IMR-90 (cell line): Measurements from ENCODE around the gene MYH9. TPM values are rescaled to one million over a fixed set of nuclear protein-coding genes. Genes with fewer than 3 reads are reported as not detected.

Experiments
- ATAC-seq: fragments of 200-7000 bp; cut with Tn5 transposase; 2 replicates; pipeline ENCODE4 v1.9.1; 2020; ENCODE audit warnings: low read depth, mild to moderate bottlenecking, moderate library complexity
- BruUV-seq: library from RNA; stranded (reverse); fragments of 400-500 nt; replicated peaks from 2 replicates; lab custom pipeline; 2021; lab: Mats Ljungman, UMichigan
- CTCF ChIA-PET: fragments of 300-600 bp; formaldehyde crosslinking; extraction: SDS; loops from one replicate; lab custom pipeline; 2021; ENCODE audit warnings: antibody characterized with exemption; lab: Yijun Ruan, JAX
- POLR2A ChIA-PET: fragments of 300-600 bp; sonication (Branson Sonifier 250); formaldehyde crosslinking; loops from one replicate; lab custom pipeline; 2022; ENCODE audit warnings: antibody characterized with exemption; ENCODE audit not compliant: unreplicated experiment; lab: Charles Lee
- DNase-seq: peaks from one replicate; pipeline ENCODE4 v3.0.0; 2013
- H2AFZ ChIP-seq: replicated peaks from 2 replicates; pipeline ENCODE3; 2013; ENCODE audit warnings: low read length, mild to moderate bottlenecking; ENCODE audit not compliant: poor library complexity
- H2AK5ac ChIP-seq: 2 replicates; pipeline ENCODE4 v1.6.1; 2013; ENCODE audit warnings: low read depth, low read length, inconsistent platforms
- H2AK9ac ChIP-seq: replicated peaks from 2 replicates; pipeline ENCODE3; 2013; ENCODE audit warnings: mild to moderate bottlenecking, low read depth, low read length, moderate library complexity; ENCODE audit not compliant: poor library complexity
- H2BK120ac ChIP-seq: 2 replicates; pipeline ENCODE4 v1.6.1; 2013; ENCODE audit warnings: low read depth, low read length, inconsistent platforms
- H2BK15ac ChIP-seq: 3 replicates; pipeline ENCODE4 v1.6.1; 2013; ENCODE audit warnings: low read depth, low read length, inconsistent platforms
- H2BK20ac ChIP-seq: 2 replicates; pipeline ENCODE4 v1.6.1; 2013; ENCODE audit warnings: low read depth, mild to moderate bottlenecking, inconsistent platforms, low read length, moderate library complexity
- H2BK5ac ChIP-seq: 2 replicates; pipeline ENCODE4 v1.6.1; 2013; ENCODE audit warnings: mild to moderate bottlenecking, low read depth, low read length, inconsistent platforms; ENCODE audit not compliant: poor library complexity, severe bottlenecking
- H3K14ac ChIP-seq: replicated peaks from 2 replicates; pipeline ENCODE4 v1.6.1; 2013; ENCODE audit warnings: low read depth, low read length, inconsistent platforms
- H3K18ac ChIP-seq: 2 replicates; pipeline ENCODE4 v1.6.1; 2013; ENCODE audit warnings: low read depth, low read length, control low read depth
- H3K23ac ChIP-seq: 2 replicates; pipeline ENCODE4 v1.6.1; 2013; ENCODE audit warnings: low read depth, low read length, inconsistent platforms
- H3K27ac ChIP-seq: 2 replicates; pipeline ENCODE4 v1.5.1; 2013; ENCODE audit warnings: mild to moderate bottlenecking, control low read depth, low read length; ENCODE audit not compliant: insufficient read depth
- H3K27me3 ChIP-seq: 2 replicates; pipeline ENCODE4 v1.6.1; 2013; ENCODE audit warnings: low read length; ENCODE audit not compliant: control insufficient read depth, insufficient read depth
- H3K36me3 ChIP-seq: 2 replicates; pipeline ENCODE4 v1.6.1; 2013; ENCODE audit warnings: low read length, mixed read lengths; ENCODE audit not compliant: control insufficient read depth, insufficient read depth
- H3K4ac ChIP-seq: 2 replicates; pipeline ENCODE4 v1.6.1; 2013; ENCODE audit warnings: low read depth, low read length, inconsistent platforms
- H3K4me1 ChIP-seq: 2 replicates; pipeline ENCODE4 v1.6.1; 2013; ENCODE audit warnings: low read length, mixed read lengths; ENCODE audit not compliant: control insufficient read depth, insufficient read depth
- H3K4me2 ChIP-seq: 2 replicates; pipeline ENCODE4 v1.6.1; 2013; ENCODE audit warnings: low read depth, mild to moderate bottlenecking, control low read depth, low read length, moderate library complexity
- H3K4me3 ChIP-seq: 2 replicates; pipeline ENCODE4 v1.5.1; 2013; ENCODE audit warnings: low read depth, mild to moderate bottlenecking, control low read depth, low read length, moderate library complexity; ENCODE audit not compliant: insufficient read depth
- H3K56ac ChIP-seq: 2 replicates; pipeline ENCODE4 v1.6.1; 2013; ENCODE audit warnings: low read length, inconsistent platforms; ENCODE audit not compliant: insufficient read depth; ENCODE audit errors: extremely low read depth
- H3K79me1 ChIP-seq, 2 experiments: 2 replicates each; pipeline ENCODE4 v1.6.1; 2013; ENCODE audit warnings: low read length in 2 of 2, inconsistent platforms in 1 of 2, low read depth in 1 of 2
- H3K9ac ChIP-seq: 2 replicates; pipeline ENCODE4 v1.6.1; 2013; ENCODE audit warnings: low read depth, low read length, control low read depth
- H3K9me1 ChIP-seq: 2 replicates; pipeline ENCODE4 v1.6.1; 2013; ENCODE audit warnings: low read length, inconsistent platforms; ENCODE audit not compliant: insufficient read depth
- H3K9me3 ChIP-seq: 2 replicates; pipeline ENCODE4 v1.6.1; 2013; ENCODE audit warnings: low read length; ENCODE audit not compliant: control insufficient read depth, insufficient read depth
- H4K20me1 ChIP-seq: 2 replicates; pipeline ENCODE4 v1.6.1; 2013; ENCODE audit warnings: low read length, inconsistent platforms; ENCODE audit not compliant: insufficient read depth
- H4K5ac ChIP-seq: 2 replicates; pipeline ENCODE4 v1.6.1; 2013; ENCODE audit warnings: mild to moderate bottlenecking, low read depth, low read length, control low read depth
- H4K8ac ChIP-seq, 2 experiments: 2 replicates each; pipeline ENCODE4 v1.6.1; 2013; ENCODE audit warnings: low read depth in 2 of 2, low read length in 2 of 2, control low read depth in 1 of 2, inconsistent platforms in 1 of 2
- H4K91ac ChIP-seq: 2 replicates; pipeline ENCODE4 v1.6.1; 2013; ENCODE audit warnings: low read depth, low read length, inconsistent platforms; ENCODE audit not compliant: insufficient read depth
- MAFK ChIP-seq: IDR thresholded peaks from 2 replicates; pipeline ENCODE4 v1.6.1; 2012; ENCODE audit warnings: low read depth, low read length, improper control_type of control experiment
- MAZ ChIP-seq: IDR thresholded peaks from 2 replicates; pipeline ENCODE4 v1.6.1; 2012; ENCODE audit warnings: low read depth, mild to moderate bottlenecking, low read length, improper control_type of control experiment, moderate library complexity, borderline replicate concordance
- RCOR1 ChIP-seq: IDR thresholded peaks from 2 replicates; pipeline ENCODE4 v1.6.1; 2012; ENCODE audit warnings: mild to moderate bottlenecking, low read length, improper control_type of control experiment; ENCODE audit not compliant: insufficient replicate concordance
- WGBS, 2 experiments: methylation state at CpG; one replicate each; pipeline versions ENCODE4 v1.1.5 to v1.1.7; 2013; ENCODE audit warnings: missing lambda C conversion rate in 2 of 2; ENCODE audit not compliant: insufficient read length in 1 of 2; ENCODE audit errors: extremely low coverage in 2 of 2; 5-methylcytosine and 5-hydroxymethylcytosine counted together
- dilution Hi-C: fragments of 300-500 bp; cut with HindIII; formaldehyde crosslinking; loops from one replicate; pipeline ENCODE4 v1.14.3; 2018; ENCODE audit warnings: low sequenced_read_pairs; ENCODE audit not compliant: unreplicated experiment
- in situ Hi-C: fragments of 300-500 bp; cut with MboI; formaldehyde crosslinking; loops from 3 replicates; pipeline ENCODE4 v1.14.3; 2019; ENCODE audit warnings: low sequenced_read_pairs, inconsistent platforms, mixed read lengths
- intact Hi-C: fragments of 100-400 bp; cut with micrococcal nuclease; formaldehyde crosslinking; loops from 2 replicates; pipeline ENCODE4 v1.10.0; 2022
- polyA plus RNA-seq, 3 experiments: library from polyadenylated mRNA; depleted of rRNA; stranded (reverse); fragments of >200 nt; gene quantifications; 2 replicates each; pipeline ENCODE4 v1.2.3, GENCODE V29; 2012; ENCODE audit warnings: low replicate concordance in 1 of 3
- total RNA-seq: library from RNA; depleted of rRNA; stranded (reverse); fragments of >200 nt; gene quantifications from 2 replicates; pipeline ENCODE4 v1.2.3, GENCODE V29; 2012

The MYH9 gene
- total and polyA plus RNA-seq, 2 of the 4 experiments (the other 2 are of a cell fraction) = 475 to 554 TPM

DNA sequence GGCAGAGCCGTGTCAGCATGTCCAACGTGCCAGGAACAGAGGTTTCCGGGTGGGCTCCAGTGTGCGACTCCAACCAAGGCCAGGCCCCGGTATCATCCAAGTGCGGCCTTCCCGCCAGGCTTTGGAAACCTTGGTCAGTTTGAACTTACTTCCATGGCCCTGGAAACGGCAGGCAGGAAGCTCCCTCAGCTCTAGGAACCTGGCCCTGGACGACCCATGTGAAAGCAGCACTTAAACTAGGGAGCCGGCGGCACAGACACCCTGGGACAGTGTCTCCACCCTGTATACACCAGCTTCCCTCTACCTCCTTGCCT lies 65.2 kb downstream of the MYH9 start:
- H4K5ac ChIP-seq = peak overlapping the region; percentile 21; the same call in 1 of the 2 replicates
- H3K4me1 ChIP-seq = peaks cover 35% of the 10 kb centered on the region
- BruUV-seq = no TSS peak
- H3K18ac ChIP-seq = no peak overlapping the region
- peak overlapping the region; percentile 31 for H2AK9ac ChIP-seq
- H3K27me3 ChIP-seq = no peaks in the 10 kb centered on the region
- peaks cover 53 to 94% of the 10 kb centered on the region in 2 experiments for H3K79me1 ChIP-seq
- no peak overlapping the region for H3K9ac ChIP-seq
- peak overlapping the region; percentile 78; the same call in 1 of the 2 replicates for H3K14ac ChIP-seq
- intact Hi-C loops = no loop called here
- peak overlapping the region in 1 of 2 experiments; percentile 73; a peak in 3 of 4 replicates for H4K8ac ChIP-seq
- peaks cover 52% of the 10 kb centered on the region for H3K9me1 ChIP-seq
- no peak overlapping the region for H3K4me2 ChIP-seq
- no peak for DNase-seq
- H3K23ac ChIP-seq = peak overlapping the region; percentile 72; the same call in 1 of the 2 replicates
- POLR2A ChIA-PET = no interaction called here
- H2BK5ac ChIP-seq = peak overlapping the region; percentile 61
- H3K27ac ChIP-seq = peak overlapping the region; percentile 87; the same call in 1 of the 2 replicates
- WGBS, 2 experiments = 100% methylated on average over 5 of the region's 11 CpGs; no CpG with 5 or more reads in 1 of the 2 experiments
- peak overlapping the region; percentile 19; the same call in 1 of the 2 replicates for H4K91ac ChIP-seq
- no peak overlapping the region for H3K4me3 ChIP-seq
- no peak overlapping the region for H2BK15ac ChIP-seq
- peak overlapping the region; percentile 100 for H3K4ac ChIP-seq
- in situ Hi-C loops = no loop called here
- peak overlapping the region; percentile 33 for H2AFZ ChIP-seq
- 0 out of 2 replicates have a peak overlapping the region, but pooled peaks have one; percentile 9 for H2BK120ac ChIP-seq
- no peaks in the 10 kb centered on the region for H3K9me3 ChIP-seq
- CTCF ChIA-PET = no interaction called here
- TF ChIP-seq MAFK (no peak), RCOR1 (no peak), MAZ (no peak)
- no peak for ATAC-seq
- dilution Hi-C loops = no loop called here
- peaks cover 93% of the 10 kb centered on the region for H3K36me3 ChIP-seq
- peaks cover 85% of the 10 kb centered on the region for H4K20me1 ChIP-seq
- no peak overlapping the region for H2BK20ac ChIP-seq
- peak overlapping the region; percentile 70 for H2AK5ac ChIP-seq
- no peak overlapping the region for H3K56ac ChIP-seq
